Activated CD4-positive, alpha-beta T cell treated with anti-CD3 and anti-CD28 coated beads for 4 hours (primary cell): ENCODE data around the gene PCDH9.

ENCODE experiments used
- DNase-seq, 2 donors: peaks; one replicate each; pipeline ENCODE4 v3.0.0-alpha.2; 2020

The PCDH9 gene

GRCh38 chr13:66349966-66350365 is 880.2 kb downstream of the PCDH9 start:
- DNase-seq: no peak

GRCh38 chr13:66348745-66349690 is 881.1 kb downstream of the PCDH9 start:
- DNase-seq: no peak

- no peak for DNase-seq
These were observed 882.5 kb downstream of the PCDH9 start for GRCh38 chr13:66347486-66348117.

GRCh38 chr13:66345971-66346370 is 884.2 kb downstream of the PCDH9 start:
- DNase-seq: no peak

- DNase-seq: no peak
These were observed 884.7 kb downstream of the PCDH9 start for GRCh38 chr13:66345518-66345810.

- no peak for DNase-seq
These were observed 885.2 kb downstream of the PCDH9 start for GRCh38 chr13:66344805-66345517.

GRCh38 chr13:66343224-66343828 is 886.8 kb downstream of the PCDH9 start:
- no peak for DNase-seq

- no peak for DNase-seq
These were observed 888.3 kb downstream of the PCDH9 start for GRCh38 chr13:66341635-66342377.

- DNase-seq: no peak
These were observed 890.9 kb downstream of the PCDH9 start for GRCh38 chr13:66339214-66339613.

GRCh38 chr13:66338542-66338941 is 891.6 kb downstream of the PCDH9 start:
- no peak for DNase-seq

GRCh38 chr13:66335626-66336025 is 894.5 kb downstream of the PCDH9 start:
- no peak for DNase-seq

- no peak for DNase-seq
These were observed 900.1 kb downstream of the PCDH9 start for GRCh38 chr13:66329988-66330451.

GRCh38 chr13:66328476-66328875 is 901.7 kb downstream of the PCDH9 start:
- no peak for DNase-seq

- no peak for DNase-seq
These were observed 906.3 kb downstream of the PCDH9 start for GRCh38 chr13:66323745-66324347.

GRCh38 chr13:66322936-66323335 is 907.2 kb downstream of the PCDH9 start:
- DNase-seq: no peak

GRCh38 chr13:66322193-66322740 is 907.9 kb downstream of the PCDH9 start:
- no peak for DNase-seq

GRCh38 chr13:66314911-66315310 is 915.2 kb downstream of the PCDH9 start:
- no peak for DNase-seq

- no peak for DNase-seq
These were observed 916.7 kb downstream of the PCDH9 start for GRCh38 chr13:66313413-66313812.

- no peak for DNase-seq
These were observed 917.6 kb downstream of the PCDH9 start for GRCh38 chr13:66312312-66313087.

- DNase-seq: no peak
These were observed 924.0 kb downstream of the PCDH9 start for GRCh38 chr13:66305961-66306617.
